A549 (cell line): Measurements from ENCODE around the gene IL6R. TPM values are rescaled to one million over a fixed set of nuclear protein-coding genes. Genes with fewer than 3 reads are reported as not detected.

Experiments used
- ATAC-seq, 2 experiments: fragments of 200-7000 bp in 1 of 2; fragments of >200 bp in 1 of 2; cut with Nextera tagmentation in 1 of 2; cut with Tn5 transposase in 1 of 2; 3 replicates each; pipeline versions ENCODE4 v1.8.0 to v1.9.1; 2018 to 2020; ENCODE audit warnings: mild to moderate bottlenecking in 1 of 2, moderate library complexity in 1 of 2
- CTCF ChIA-PET: fragments of 300-600 bp; sonication (Branson Sonifier 250); formaldehyde crosslinking; extraction: SDS; loops from one replicate; lab custom pipeline; 2021; ENCODE audit warnings: antibody characterized with exemption, inconsistent platforms; lab: Yijun Ruan, JAX
- POLR2A ChIA-PET: fragments of 350-600 bp; formaldehyde crosslinking; extraction: SDS; loops from one replicate; lab custom pipeline; 2021; ENCODE audit warnings: antibody characterized with exemption, inconsistent platforms; lab: Yijun Ruan, JAX
- DNase-seq, 2 experiments: peaks; one replicate each; pipeline versions ENCODE4 v3.0.0 to v3.0.0-alpha.2; 2011 to 2016; ENCODE audit warnings: low read depth in 1 of 2, low spot score in 1 of 2
- FAIRE-seq: peaks from 2 replicates; lab custom pipeline; 2011; peaks lifted over from hg19 to GRCh38; lab: Jason Lieb, UNC
- H3K27ac ChIP-seq, 2 experiments: fragments of >200 bp; sonication (Bioruptor Twin); formaldehyde crosslinking; 3 replicates each; pipeline ENCODE4 v1.5.1; 2016 to 2017
- H3K4me1 ChIP-seq: fragments of >200 bp; sonication (Bioruptor Twin); formaldehyde crosslinking; 3 replicates; pipeline ENCODE4 v1.6.1; 2016
- H3K4me2 ChIP-seq: fragments of >200 bp; sonication (Bioruptor Twin); formaldehyde crosslinking; 3 replicates; pipeline ENCODE4 v1.6.1; 2016
- H3K4me3 ChIP-seq: fragments of >200 bp; sonication (Bioruptor Twin); formaldehyde crosslinking; 3 replicates; pipeline ENCODE4 v1.5.1; 2016
- H3K9me3 ChIP-seq: fragments of >200 bp; sonication (Bioruptor Twin); formaldehyde crosslinking; 3 replicates; pipeline ENCODE4 v1.6.1; 2016
- CBX2 ChIP-seq: fragments of 200-600 bp; sonication (generic); IDR thresholded peaks from 2 replicates; pipeline ENCODE4 v1.6.1; 2016; ENCODE audit warnings: low read depth, mild to moderate bottlenecking, borderline replicate concordance
- EHMT2 ChIP-seq: fragments of 200-600 bp; sonication (generic); IDR thresholded peaks from 2 replicates; pipeline ENCODE4 v1.6.1; 2016; ENCODE audit warnings: antibody characterized with exemption, low read depth, mild to moderate bottlenecking, moderate library complexity
- GATA3 ChIP-seq: IDR thresholded peaks from 2 replicates; pipeline ENCODE4 v1.6.1; 2012; ENCODE audit warnings: borderline replicate concordance
- HEYL ChIP-seq: fragments of 250-450 bp; sonication (Bioruptor Pico); IDR thresholded peaks from 2 replicates; pipeline ENCODE4 v1.8.0; 2021; ENCODE audit warnings: mild to moderate bottlenecking, moderate library complexity
- MAFK ChIP-seq: fragments of 450-650 bp; IDR thresholded peaks from 2 replicates; pipeline ENCODE4 v1.6.1; 2014; ENCODE audit not compliant: partially characterized antibody
- NFE2L2 ChIP-seq: fragments of 150-350 bp; conservative IDR thresholded peaks from 2 replicates; pipeline ENCODE4 v1.6.1; 2014; ENCODE audit warnings: low read length
- NPAS2 ChIP-seq: fragments of 250-450 bp; sonication (Bioruptor Pico); IDR thresholded peaks from 2 replicates; pipeline ENCODE4 v1.8.0; 2022; ENCODE audit warnings: mild to moderate bottlenecking, moderate library complexity, borderline replicate concordance
- PBX3 ChIP-seq: IDR thresholded peaks from 2 replicates; pipeline ENCODE4 v1.6.1; 2012
- POLR2A ChIP-seq: IDR thresholded peaks from 2 replicates; pipeline ENCODE4 v1.6.1; 2012; ENCODE audit warnings: mild to moderate bottlenecking, low read length
- POLR2AphosphoS2 ChIP-seq: conservative IDR thresholded peaks from 2 replicates; pipeline ENCODE4 v1.6.1; 2012; ENCODE audit warnings: low read length, improper control_type of control experiment, inconsistent platforms
- RAD21 ChIP-seq, 2 experiments: fragments of >200 bp in 1 of 2; sonication (Bioruptor Twin) in 1 of 2; formaldehyde crosslinking in 1 of 2; IDR thresholded peaks in 1 of 2; conservative IDR thresholded peaks in 1 of 2; 2 replicates in 1 of 2; 3 replicates in 1 of 2; pipeline ENCODE4 v1.6.1; 2012 to 2018; ENCODE audit warnings: inconsistent platforms in 1 of 2
- RFX5 ChIP-seq: fragments of 450-650 bp; IDR thresholded peaks from 2 replicates; pipeline ENCODE4 v1.7.1; 2014; ENCODE audit warnings: antibody characterized with exemption, mild to moderate bottlenecking, moderate library complexity
- RNF2 ChIP-seq: fragments of 200-600 bp; sonication (generic); IDR thresholded peaks from 2 replicates; pipeline ENCODE4 v1.6.1; 2016; ENCODE audit warnings: low read depth, mild to moderate bottlenecking, antibody characterized with exemption, moderate library complexity, borderline replicate concordance
- SREBF2 ChIP-seq: fragments of 450-650 bp; IDR thresholded peaks from 2 replicates; pipeline ENCODE4 v1.6.1; 2014; ENCODE audit warnings: mild to moderate bottlenecking, moderate library complexity
- TFCP2L1 ChIP-seq: fragments of 250-450 bp; sonication (Bioruptor Pico); IDR thresholded peaks from 2 replicates; pipeline ENCODE4 v1.5.0; 2021; ENCODE audit warnings: mild to moderate bottlenecking
- ZC3H11A ChIP-seq: fragments of 450-650 bp; IDR thresholded peaks from 2 replicates; pipeline ENCODE4 v1.6.1; 2014; ENCODE audit warnings: antibody characterized with exemption, mild to moderate bottlenecking
- ZNF302 ChIP-seq: fragments of 250-450 bp; sonication (Bioruptor Pico); IDR thresholded peaks from 2 replicates; pipeline ENCODE4 v1.9.0; 2021; ENCODE audit warnings: inconsistent platforms, mild to moderate bottlenecking, moderate library complexity
- WGBS: methylation state at CpG from one replicate; pipeline ENCODE4 v1.1.6; 2017; ENCODE audit errors: missing lambda C conversion rate; 5-methylcytosine and 5-hydroxymethylcytosine counted together
- polyA plus RNA-seq, 4 experiments: library from polyadenylated mRNA; depleted of rRNA in 3 of 4; stranded (reverse); fragments of >200 nt; fragmentation: RNase III in 1 of 4; extraction: RNeasy Plus Mini Kit Qiagen cat#74134 plus additional on column Dnase treatment in 1 of 4; gene quantifications; 2 replicates in 3 of 4; 3 replicates in 1 of 4; pipeline ENCODE4 v1.2.3, GENCODE V29; 2011 to 2017
- TF ChIP-seq, protein P1 (sequence below): IDR thresholded peaks from 2 replicates; pipeline ENCODE4 v1.6.1; 2012
- TF ChIP-seq, protein P2 (sequence below): fragments of 450-650 bp; IDR thresholded peaks from 2 replicates; pipeline ENCODE4 v1.6.1; 2014; ENCODE audit warnings: antibody characterized with exemption
- TF ChIP-seq, protein P3 (sequence below): fragments of 200-600 bp; sonication (generic); IDR thresholded peaks from 2 replicates; pipeline ENCODE4 v1.6.1; 2016; ENCODE audit warnings: antibody characterized with exemption, mild to moderate bottlenecking, moderate library complexity

Gene IL6R
- polyA plus RNA-seq, 2 of the 4 experiments (the other 2 are of a cell fraction), result 2.2 to 2.7 TPM

GRCh38 chr1:154440036-154440804 lies 35.1 kb downstream of the IL6R start:
- Histone ChIP-seq H3K9me3 (no peaks in the 10 kb centered on the region), H3K4me3 (no peak overlapping the region)
- TF ChIP-seq RNF2 (no peak), TFCP2L1 (CRISPR knock-in tag) (no peak), NPAS2 (CRISPR knock-in tag) (no peak), RAD21 (conservative IDR thresholded peaks at IDR 0.05 in 1 of 2, IDR thresholded peaks at IDR 0.05 in 1 of 2) (no peak), EHMT2 (no peak), PBX3 (no peak), NFE2L2 (no peak), ZNF302 (CRISPR knock-in tag) (no peak), SREBF2 (no peak), ZC3H11A (no peak), POLR2AphosphoS2 (no peak), GATA3 (no peak), HEYL (no peak)
- TF ChIP-seq, protein P1, sequence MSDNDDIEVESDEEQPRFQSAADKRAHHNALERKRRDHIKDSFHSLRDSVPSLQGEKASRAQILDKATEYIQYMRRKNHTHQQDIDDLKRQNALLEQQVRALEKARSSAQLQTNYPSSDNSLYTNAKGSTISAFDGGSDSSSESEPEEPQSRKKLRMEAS, result no peak
- TF ChIP-seq, protein P2, sequence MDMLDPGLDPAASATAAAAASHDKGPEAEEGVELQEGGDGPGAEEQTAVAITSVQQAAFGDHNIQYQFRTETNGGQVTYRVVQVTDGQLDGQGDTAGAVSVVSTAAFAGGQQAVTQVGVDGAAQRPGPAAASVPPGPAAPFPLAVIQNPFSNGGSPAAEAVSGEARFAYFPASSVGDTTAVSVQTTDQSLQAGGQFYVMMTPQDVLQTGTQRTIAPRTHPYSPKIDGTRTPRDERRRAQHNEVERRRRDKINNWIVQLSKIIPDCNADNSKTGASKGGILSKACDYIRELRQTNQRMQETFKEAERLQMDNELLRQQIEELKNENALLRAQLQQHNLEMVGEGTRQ, result no peak
- TF ChIP-seq, protein P3, sequence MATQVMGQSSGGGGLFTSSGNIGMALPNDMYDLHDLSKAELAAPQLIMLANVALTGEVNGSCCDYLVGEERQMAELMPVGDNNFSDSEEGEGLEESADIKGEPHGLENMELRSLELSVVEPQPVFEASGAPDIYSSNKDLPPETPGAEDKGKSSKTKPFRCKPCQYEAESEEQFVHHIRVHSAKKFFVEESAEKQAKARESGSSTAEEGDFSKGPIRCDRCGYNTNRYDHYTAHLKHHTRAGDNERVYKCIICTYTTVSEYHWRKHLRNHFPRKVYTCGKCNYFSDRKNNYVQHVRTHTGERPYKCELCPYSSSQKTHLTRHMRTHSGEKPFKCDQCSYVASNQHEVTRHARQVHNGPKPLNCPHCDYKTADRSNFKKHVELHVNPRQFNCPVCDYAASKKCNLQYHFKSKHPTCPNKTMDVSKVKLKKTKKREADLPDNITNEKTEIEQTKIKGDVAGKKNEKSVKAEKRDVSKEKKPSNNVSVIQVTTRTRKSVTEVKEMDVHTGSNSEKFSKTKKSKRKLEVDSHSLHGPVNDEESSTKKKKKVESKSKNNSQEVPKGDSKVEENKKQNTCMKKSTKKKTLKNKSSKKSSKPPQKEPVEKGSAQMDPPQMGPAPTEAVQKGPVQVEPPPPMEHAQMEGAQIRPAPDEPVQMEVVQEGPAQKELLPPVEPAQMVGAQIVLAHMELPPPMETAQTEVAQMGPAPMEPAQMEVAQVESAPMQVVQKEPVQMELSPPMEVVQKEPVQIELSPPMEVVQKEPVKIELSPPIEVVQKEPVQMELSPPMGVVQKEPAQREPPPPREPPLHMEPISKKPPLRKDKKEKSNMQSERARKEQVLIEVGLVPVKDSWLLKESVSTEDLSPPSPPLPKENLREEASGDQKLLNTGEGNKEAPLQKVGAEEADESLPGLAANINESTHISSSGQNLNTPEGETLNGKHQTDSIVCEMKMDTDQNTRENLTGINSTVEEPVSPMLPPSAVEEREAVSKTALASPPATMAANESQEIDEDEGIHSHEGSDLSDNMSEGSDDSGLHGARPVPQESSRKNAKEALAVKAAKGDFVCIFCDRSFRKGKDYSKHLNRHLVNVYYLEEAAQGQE, result no peak
- TF ChIP-seq, all 56 proteins: peak for 0
- ChIA-PET CTCF (interaction anchor here (1.1 to 2.0 kb wide), 4 partner anchors 35 to 111 kb away, joined by 3 to 9 read pairs (median 4); partner anchors contain the start of gene IL6R), POLR2A (no interaction called here)
- Histone ChIP-seq H3K4me2 (peak overlapping the region; percentile 3; the same call in 1 of the 3 replicates), H3K4me1 (peaks cover 33% of the 10 kb centered on the region), H3K27ac (peak overlapping the region; percentile 6 to 61; a peak in 3 of 6 replicates)
- ATAC-seq (no peak), FAIRE-seq (no peak), DNase-seq (no peak)
- 79% methylated on average over 6 of the region's 6 CpGs for WGBS

DNA sequence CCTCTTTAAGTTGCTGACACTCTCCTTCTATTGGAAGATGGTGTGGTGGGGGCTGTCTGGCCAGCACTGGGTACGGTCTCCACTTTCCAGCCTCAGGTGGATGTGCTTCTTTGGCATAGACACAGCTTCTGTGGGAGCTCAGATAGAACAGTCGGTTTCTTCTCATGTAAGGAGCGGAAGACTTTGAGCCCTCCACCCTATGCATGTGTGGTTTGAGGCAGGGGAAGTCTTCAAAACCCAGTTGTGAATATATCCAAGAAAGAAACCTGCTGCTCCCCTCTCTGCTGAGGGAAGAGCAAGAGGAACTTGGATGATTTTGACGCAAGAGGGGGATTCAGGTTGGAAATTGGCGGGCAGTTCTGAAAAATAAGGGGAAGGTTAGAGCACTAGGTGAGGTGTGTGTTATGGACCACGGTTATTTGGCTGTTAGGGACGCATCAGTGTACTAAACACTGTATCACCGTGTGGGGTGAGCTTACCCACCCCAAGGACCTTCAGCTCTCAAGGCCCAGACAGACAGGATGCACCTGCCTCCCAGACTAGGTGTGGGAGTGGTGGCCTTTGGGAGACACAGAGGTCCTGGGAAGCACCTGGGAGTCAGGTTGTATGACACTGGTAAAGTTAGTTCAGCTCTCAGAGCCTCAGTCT lies 36.2 kb downstream of the IL6R start:
- 78% methylated on average over 8 of the region's 8 CpGs for WGBS

More for the DNA sequence above, 36.2 kb downstream of the IL6R start:
- Histone ChIP-seq H3K9me3 (no peaks in the 10 kb centered on the region), H3K27ac (peak overlapping the region in 1 of 2 experiments; percentile 55; a peak in 3 of 6 replicates), H3K4me2 (peak overlapping the region; percentile 8; the same call in 2 of the 3 replicates), H3K4me1 (peaks cover 33% of the 10 kb centered on the region), H3K4me3 (no peak overlapping the region)
- FAIRE-seq (no peak), DNase-seq (no peak), ATAC-seq (no peak)
- no peak for TF ChIP-seq RAD21 (conservative IDR thresholded peaks at IDR 0.05 in 1 of 2, IDR thresholded peaks at IDR 0.05 in 1 of 2)
- no peak for TF ChIP-seq RFX5
- TF ChIP-seq POLR2A, result no peak
- no peak for TF ChIP-seq RNF2
- TF ChIP-seq CBX2, result no peak
- no peak for TF ChIP-seq MAFK
- no peak for TF ChIP-seq TFCP2L1 (CRISPR knock-in tag)
- POLR2A ChIA-PET, result interaction anchor here (0.6 kb wide), 1 partner anchor 94 kb away, joined by 3 read pairs; no protein-coding TSS in a partner anchor
- CTCF ChIA-PET, result interaction anchor here (1.1 to 3.0 kb wide), 4 partner anchors 9 to 115 kb away, joined by 3 to 11 read pairs (median 4); no protein-coding TSS in a partner anchor
